ENCODE results near the gene VKORC1.
"Not testable (repeated sequence)": the region's sequence is repeated elsewhere in the genome, so short reads cannot be mapped to it uniquely, and the experiment has no call there.

Gene VKORC1

GRCh38 chr16:31106509-31107464 lies 12.2 kb upstream of the VKORC1 start:
- DNase-seq, result no peak

- DNase-seq, result peak; percentile 25
Observed at GRCh38 chr16:31105677-31106213, 11.1 kb upstream of the VKORC1 start.

- not testable (repeated sequence) for DNase-seq
Observed at GRCh38 chr16:31100876-31101641, 6.5 kb upstream of the VKORC1 start.

GRCh38 chr16:31099860-31100638 lies 5.5 kb upstream of the VKORC1 start:
- no peak for DNase-seq

- peak; percentile 55 for DNase-seq
Observed at GRCh38 chr16:31094088-31094423, 541 bp downstream of the VKORC1 start.

- peak; percentile 73 for DNase-seq
Observed at GRCh38 chr16:31093132-31093703, 1.4 kb downstream of the VKORC1 start.

- no peak for DNase-seq
Observed at GRCh38 chr16:31092330-31092729, 2.3 kb downstream of the VKORC1 start.

- no peak for DNase-seq
Observed at GRCh38 chr16:31090540-31090939, 4.1 kb downstream of the VKORC1 start.

- DNase-seq, result no peak
Observed at GRCh38 chr16:31089199-31089598, 5.4 kb downstream of the VKORC1 start.

GRCh38 chr16:31088459-31089183 lies 6.0 kb downstream of the VKORC1 start, which contains the start of gene PRSS53:
TSS of gene PRSS53 (minus strand) at chr16:31088943. CDS start at chr16:31088809, 134 bp downstream.
- no peak for DNase-seq

GRCh38 chr16:31087971-31088370 lies 6.6 kb downstream of the VKORC1 start:
- DNase-seq, result no peak

GRCh38 chr16:31087481-31087880 lies 7.1 kb downstream of the VKORC1 start:
- DNase-seq, result no peak

- no peak for DNase-seq
Observed at GRCh38 chr16:31086629-31086906, 8.0 kb downstream of the VKORC1 start.

- DNase-seq, result no peak
Observed at GRCh38 chr16:31085873-31086628, 8.5 kb downstream of the VKORC1 start.

GRCh38 chr16:31085411-31085810 lies 9.2 kb downstream of the VKORC1 start:
- DNase-seq, result no peak

GRCh38 chr16:31084584-31085302 lies 9.9 kb downstream of the VKORC1 start:
- no peak for DNase-seq

- DNase-seq, result no peak
Observed at GRCh38 chr16:31083981-31084380, 10.6 kb downstream of the VKORC1 start.

GRCh38 chr16:31083556-31083955 lies 11.0 kb downstream of the VKORC1 start:
- DNase-seq, result no peak

- no peak for DNase-seq
Observed at GRCh38 chr16:31083081-31083480, 11.5 kb downstream of the VKORC1 start.

- no peak for DNase-seq
Observed at GRCh38 chr16:31082368-31083045, 12.1 kb downstream of the VKORC1 start.

All from NCI-H146 (cell line).